Activated T-cell treated with anti-CD3 and anti-CD28 coated beads, Interleukin-2, amount 50 U/mL, for 4 hours (primary cell): ENCODE data around the gene KPNA1. TPM values are rescaled to one million over a fixed set of nuclear protein-coding genes. Genes with fewer than 3 reads are reported as not detected.
A peak's percentile ranks its signal among the peaks of the same experiment; 100 is the strongest.
"Not testable (repeated sequence)": the region's sequence is repeated elsewhere in the genome, so short reads cannot be mapped to it uniquely, and the experiment has no call there.

Experiments used
- ATAC-seq, 2 donors: fragments of 200-7000 bp; cut with Tn5 transposase; one replicate each; pipeline ENCODE4 v1.10.0; 2021
- DNase-seq: peaks from one replicate; pipeline ENCODE4 v3.0.0-alpha.2; 2020
- H3K27me3 Mint-ChIP-seq: one replicate; pipeline ENCODE4 v1.8.0; 2021; ENCODE audit warnings: low read depth, mixed read lengths
- H3K36me3 Mint-ChIP-seq: one replicate; pipeline ENCODE4 v1.8.0; 2022; ENCODE audit warnings: mixed read lengths; ENCODE audit not compliant: insufficient read depth
- H3K4me1 Mint-ChIP-seq: one replicate; pipeline ENCODE4 v1.8.0; 2021; ENCODE audit warnings: low read depth, mixed read lengths
- H3K4me3 Mint-ChIP-seq: one replicate; pipeline ENCODE4 v1.8.0; 2021; ENCODE audit warnings: mild to moderate bottlenecking, moderate library complexity, mixed read lengths
- H3K9me3 Mint-ChIP-seq: one replicate; pipeline ENCODE4 v1.8.0; 2021; ENCODE audit warnings: mixed read lengths
- total RNA-seq, 3 donors: library from RNA; stranded (reverse); gene quantifications; one replicate each; pipeline ENCODE4 v1.2.1, GENCODE V29; 2021

Gene KPNA1
- total RNA-seq, 3 donors from 2014 or later: 56.4 to 61.2 (median 61.2) TPM

- DNase-seq: no peak
- H3K9me3 Mint-ChIP-seq: peaks cover 7% of the 10 kb centered on the region
- no peak overlapping the region for H3K4me3 Mint-ChIP-seq
- peaks cover 18% of the 10 kb centered on the region for H3K36me3 Mint-ChIP-seq
- H3K27me3 Mint-ChIP-seq: no peaks in the 10 kb centered on the region
- peaks cover 64% of the 10 kb centered on the region for H3K4me1 Mint-ChIP-seq
- ATAC-seq: no peak
Observed at GRCh38 chr3:122510878-122511535, 3.7 kb downstream of the KPNA1 start.

DNA sequence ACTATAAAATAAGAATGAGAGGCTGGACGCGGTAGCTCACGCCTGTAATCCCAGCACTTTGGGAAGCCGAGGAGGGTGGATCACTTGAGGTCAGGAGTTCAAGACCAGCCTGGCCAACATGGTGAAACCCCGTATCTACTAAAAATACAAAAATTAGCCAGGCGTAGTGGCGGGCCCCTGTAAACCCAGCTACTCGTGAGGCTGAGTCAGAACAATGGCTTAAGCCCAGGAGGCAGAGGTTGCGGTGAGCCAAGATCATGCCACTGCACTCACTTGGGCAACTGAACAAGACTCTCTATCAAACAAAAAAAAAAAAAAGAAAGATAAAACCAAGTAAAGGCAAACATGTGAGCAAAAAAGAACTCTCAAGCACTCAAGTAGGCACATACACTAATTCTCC lies 5.8 kb downstream of the KPNA1 start:
- H3K9me3 Mint-ChIP-seq, ATAC-seq, H3K27me3 Mint-ChIP-seq, H3K4me3 Mint-ChIP-seq, DNase-seq: not testable (repeated sequence)
- Mint-ChIP-seq H3K36me3 (peaks cover 27% of the 10 kb centered on the region), H3K4me1 (peaks cover 75% of the 10 kb centered on the region)

DNA sequence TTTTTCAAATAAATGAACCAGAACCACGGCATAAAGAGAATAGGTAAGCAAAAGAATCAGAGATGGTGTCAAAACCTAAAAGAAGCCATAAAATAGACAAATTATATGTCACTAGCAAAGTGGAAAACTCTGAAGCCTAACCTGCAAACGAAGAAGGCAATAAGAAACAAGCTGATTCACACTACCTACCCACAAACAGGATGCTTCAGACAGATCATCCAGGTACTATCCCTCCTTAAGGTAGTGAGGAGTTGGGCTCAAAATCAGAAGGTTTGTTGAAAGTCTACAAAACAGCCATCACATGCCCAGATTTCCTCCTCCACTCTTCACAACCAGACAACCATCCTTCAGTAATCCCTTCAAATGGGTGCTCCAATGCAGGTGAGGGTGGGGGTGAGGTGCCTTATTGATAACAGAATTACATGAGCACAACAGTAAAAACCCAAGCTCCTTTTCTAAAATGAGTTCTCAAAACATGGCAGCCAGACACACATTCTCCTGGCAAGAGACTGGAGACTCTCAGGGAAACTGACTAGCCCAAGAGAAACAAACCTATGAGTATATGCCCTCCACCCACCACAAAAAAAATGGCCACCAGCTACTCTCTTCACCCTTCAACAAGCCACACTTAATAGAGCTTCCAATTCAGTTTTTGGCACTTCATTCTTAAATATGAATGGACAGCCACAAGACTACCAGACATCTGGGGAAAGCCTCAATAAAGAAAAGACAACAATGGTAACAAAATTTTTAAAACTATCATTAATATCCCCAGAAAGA lies 6.4 kb downstream of the KPNA1 start:
- DNase-seq: no peak
- peak; percentile 67 to 70 for ATAC-seq

GRCh38 chr3:122506450-122506849 lies 8.3 kb downstream of the KPNA1 start:
- Mint-ChIP-seq H3K36me3 (peaks cover 23% of the 10 kb centered on the region), H3K4me1 (peaks cover 79% of the 10 kb centered on the region), H3K9me3 (peaks cover 7% of the 10 kb centered on the region), H3K4me3 (no peak overlapping the region), H3K27me3 (no peaks in the 10 kb centered on the region)
- ATAC-seq: peak; percentile 54 to 66
- DNase-seq: no peak

More for the DNA sequence above, 6.4 kb downstream of the KPNA1 start:
- H3K4me1 Mint-ChIP-seq: peaks cover 77% of the 10 kb centered on the region
- no peaks in the 10 kb centered on the region for H3K27me3 Mint-ChIP-seq
- H3K4me3 Mint-ChIP-seq: no peak overlapping the region
- peaks cover 7% of the 10 kb centered on the region for H3K9me3 Mint-ChIP-seq
- H3K36me3 Mint-ChIP-seq: peaks cover 27% of the 10 kb centered on the region

GRCh38 chr3:122505676-122506075 lies 9.1 kb downstream of the KPNA1 start:
- DNase-seq (no peak), ATAC-seq (no peak)
- peaks cover 7% of the 10 kb centered on the region for H3K9me3 Mint-ChIP-seq
- peaks cover 79% of the 10 kb centered on the region for H3K4me1 Mint-ChIP-seq
- H3K27me3 Mint-ChIP-seq: no peaks in the 10 kb centered on the region
- peaks cover 24% of the 10 kb centered on the region for H3K36me3 Mint-ChIP-seq
- no peak overlapping the region for H3K4me3 Mint-ChIP-seq

DNA sequence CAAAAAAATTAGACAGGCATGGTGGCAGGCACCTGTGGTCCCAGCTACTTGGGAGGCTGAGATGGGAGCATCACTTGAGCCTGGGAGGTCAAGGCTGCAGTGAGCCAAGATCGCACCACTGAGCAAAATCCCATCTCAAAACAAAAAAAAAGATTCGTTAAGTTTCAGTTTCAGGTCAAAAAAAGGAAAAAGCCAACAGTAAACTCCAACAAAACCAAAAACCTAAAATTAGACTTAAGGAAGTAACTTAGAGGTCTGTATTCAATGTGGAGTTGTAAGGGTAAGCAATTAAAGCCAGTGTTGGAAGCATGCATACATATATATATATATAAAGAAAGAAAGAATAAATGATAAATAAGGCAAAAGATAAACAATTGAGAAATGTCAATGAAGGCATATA lies 11.8 kb downstream of the KPNA1 start:
- ATAC-seq (no peak), DNase-seq (no peak)
- Mint-ChIP-seq H3K4me3 (no peak overlapping the region), H3K9me3 (no peaks in the 10 kb centered on the region), H3K36me3 (peaks cover 14% of the 10 kb centered on the region), H3K27me3 (no peaks in the 10 kb centered on the region), H3K4me1 (peaks cover 70% of the 10 kb centered on the region)

DNA sequence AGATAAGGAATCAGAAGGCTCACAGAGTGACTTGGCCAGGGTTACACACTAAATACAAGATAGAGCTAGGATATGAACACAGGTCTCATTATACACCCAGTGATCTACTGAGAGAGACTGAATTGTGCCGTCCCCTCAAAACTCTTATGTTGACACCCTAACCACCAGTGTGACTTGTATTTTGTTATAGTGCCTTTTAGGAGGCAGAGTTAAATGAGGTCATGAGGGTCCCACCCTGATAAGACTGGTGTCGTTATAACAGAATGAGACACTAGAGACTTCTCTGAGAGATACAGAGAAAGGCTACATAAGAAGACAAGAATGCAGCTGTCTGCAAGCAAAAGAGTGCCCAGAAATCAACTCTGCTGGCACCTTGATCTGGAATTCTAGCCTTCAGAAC lies 12.6 kb downstream of the KPNA1 start:
- no peak for ATAC-seq
- no peaks in the 10 kb centered on the region for H3K27me3 Mint-ChIP-seq
- H3K9me3 Mint-ChIP-seq: no peaks in the 10 kb centered on the region
- H3K4me1 Mint-ChIP-seq: peaks cover 74% of the 10 kb centered on the region
- DNase-seq: no peak
- H3K36me3 Mint-ChIP-seq: peaks cover 14% of the 10 kb centered on the region
- no peak overlapping the region for H3K4me3 Mint-ChIP-seq

DNA sequence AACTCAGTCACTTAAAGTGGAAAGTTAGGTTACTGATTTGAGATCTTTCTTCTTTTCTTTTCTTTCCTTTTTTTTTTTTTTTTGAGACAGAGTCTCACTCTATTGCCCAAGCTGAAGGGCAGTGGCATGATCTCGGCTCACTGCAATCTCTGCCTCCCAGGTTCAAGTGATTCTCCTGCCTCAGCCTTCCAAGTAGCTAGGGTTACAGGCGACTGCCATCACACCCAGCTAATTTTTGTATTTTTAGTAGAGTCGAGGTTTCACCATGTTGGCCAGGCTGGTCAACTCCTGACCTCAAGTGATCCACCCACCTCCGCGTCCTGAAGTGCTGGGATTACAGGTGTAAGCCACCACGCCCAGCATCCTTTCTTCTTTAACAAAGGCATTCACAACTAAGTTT lies 13.8 kb downstream of the KPNA1 start:
- H3K4me3 Mint-ChIP-seq, DNase-seq, ATAC-seq, H3K9me3 Mint-ChIP-seq, H3K27me3 Mint-ChIP-seq: not testable (repeated sequence)
- peaks cover 20% of the 10 kb centered on the region for H3K36me3 Mint-ChIP-seq
- peaks cover 72% of the 10 kb centered on the region for H3K4me1 Mint-ChIP-seq

DNA sequence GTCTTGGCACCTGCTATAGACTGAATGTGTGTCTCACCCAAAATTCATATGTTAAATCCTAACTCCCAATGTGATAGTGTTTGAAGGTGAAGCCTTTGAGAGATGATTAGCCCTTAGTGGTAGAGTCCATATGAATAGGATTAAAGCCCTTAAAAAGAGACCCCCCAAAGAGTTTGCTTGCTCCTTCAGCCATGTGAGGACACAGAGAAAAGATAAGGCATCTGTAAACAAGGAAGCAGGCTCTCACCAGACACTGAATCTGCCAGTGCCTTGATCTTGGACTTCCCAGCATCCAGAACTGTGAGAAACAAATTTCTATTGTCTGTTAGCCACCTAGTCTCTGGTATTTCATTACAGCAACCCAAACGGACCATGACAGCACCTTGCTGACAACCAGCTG lies 16.6 kb downstream of the KPNA1 start:
- DNase-seq (no peak), ATAC-seq (no peak)
- H3K4me1 Mint-ChIP-seq: peaks cover 56% of the 10 kb centered on the region
- H3K36me3 Mint-ChIP-seq: peaks cover 23% of the 10 kb centered on the region
- no peaks in the 10 kb centered on the region for H3K27me3 Mint-ChIP-seq
- H3K9me3 Mint-ChIP-seq: no peaks in the 10 kb centered on the region
- H3K4me3 Mint-ChIP-seq: no peak overlapping the region

- H3K4me3 Mint-ChIP-seq: no peak overlapping the region
- DNase-seq (peak; percentile 12), ATAC-seq (peak; percentile 99)
- H3K4me1 Mint-ChIP-seq: peaks cover 50% of the 10 kb centered on the region
- H3K36me3 Mint-ChIP-seq: peaks cover 27% of the 10 kb centered on the region
- no peaks in the 10 kb centered on the region for H3K9me3 Mint-ChIP-seq
- no peaks in the 10 kb centered on the region for H3K27me3 Mint-ChIP-seq
Observed at GRCh38 chr3:122497425-122497824, 17.3 kb downstream of the KPNA1 start.

- H3K27me3 Mint-ChIP-seq: no peaks in the 10 kb centered on the region
- H3K9me3 Mint-ChIP-seq: no peaks in the 10 kb centered on the region
- DNase-seq (no peak), ATAC-seq (no peak)
- no peak overlapping the region for H3K4me3 Mint-ChIP-seq
- peaks cover 41% of the 10 kb centered on the region for H3K4me1 Mint-ChIP-seq
- H3K36me3 Mint-ChIP-seq: peaks cover 28% of the 10 kb centered on the region
Observed at GRCh38 chr3:122496508-122496907, 18.2 kb downstream of the KPNA1 start.

DNA sequence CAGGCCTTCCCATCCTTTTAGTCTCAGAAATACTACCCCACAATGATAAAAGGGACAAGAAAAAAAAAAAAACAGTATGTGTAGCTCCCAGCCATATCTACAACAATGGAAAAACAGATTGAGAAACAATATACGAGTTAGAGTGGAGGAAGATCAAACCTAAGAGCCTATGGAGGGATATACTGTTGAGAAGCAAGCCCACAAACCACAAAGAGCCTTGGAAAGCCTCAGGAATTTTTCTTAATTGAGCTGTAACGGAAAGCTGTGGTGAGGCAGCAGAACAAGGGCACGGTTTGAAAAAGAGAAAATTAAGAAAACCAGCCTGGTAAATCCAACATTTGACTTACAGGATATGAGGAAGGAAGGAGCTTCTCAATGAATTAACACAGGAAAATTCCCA lies 21.4 kb downstream of the KPNA1 start:
- H3K4me3 Mint-ChIP-seq: no peak overlapping the region
- H3K27me3 Mint-ChIP-seq: no peaks in the 10 kb centered on the region
- ATAC-seq (no peak), DNase-seq (no peak)
- peaks cover 33% of the 10 kb centered on the region for H3K4me1 Mint-ChIP-seq
- H3K9me3 Mint-ChIP-seq: no peaks in the 10 kb centered on the region
- peaks cover 39% of the 10 kb centered on the region for H3K36me3 Mint-ChIP-seq

- DNase-seq (no peak), ATAC-seq (peak; percentile 50 to 67)
- H3K36me3 Mint-ChIP-seq: peaks cover 33% of the 10 kb centered on the region
- H3K27me3 Mint-ChIP-seq: no peaks in the 10 kb centered on the region
- H3K4me1 Mint-ChIP-seq: peaks cover 35% of the 10 kb centered on the region
- no peaks in the 10 kb centered on the region for H3K9me3 Mint-ChIP-seq
- H3K4me3 Mint-ChIP-seq: no peak overlapping the region
Observed at GRCh38 chr3:122488262-122488973, 26.3 kb downstream of the KPNA1 start.

DNA sequence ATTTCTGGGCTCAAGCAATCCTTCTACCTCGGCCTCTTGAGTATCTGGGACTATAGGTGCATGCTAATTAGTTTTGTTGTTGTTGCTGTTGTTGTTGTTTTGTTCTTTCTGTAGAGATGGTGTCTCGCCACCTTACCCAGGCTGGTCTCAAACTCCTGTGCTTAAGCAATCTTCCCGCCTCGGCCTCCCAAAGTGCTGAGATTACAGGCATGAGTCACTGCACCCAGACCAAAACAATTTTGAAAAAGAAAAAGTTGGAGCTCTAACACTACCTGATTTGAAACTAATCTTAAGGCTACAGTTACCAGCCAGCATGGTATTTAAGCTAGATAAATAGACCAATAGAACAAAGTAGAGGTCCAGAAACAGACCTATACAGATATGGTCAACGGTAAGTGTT lies 29.8 kb downstream of the KPNA1 start:
- Mint-ChIP-seq H3K4me3 (no peak overlapping the region), H3K4me1 (peaks cover 52% of the 10 kb centered on the region), H3K9me3 (no peaks in the 10 kb centered on the region), H3K36me3 (peaks cover 19% of the 10 kb centered on the region), H3K27me3 (no peaks in the 10 kb centered on the region)
- ATAC-seq (no peak), DNase-seq (no peak)
